Osteoblast (primary cell): ENCODE results near the gene SIRT5. TPM values are rescaled to one million over a fixed set of nuclear protein-coding genes. Genes with fewer than 3 reads are reported as not detected.
A peak's percentile ranks its signal among the peaks of the same experiment; 100 is the strongest.

ENCODE experiments used
- DNase-seq: peaks from one replicate; pipeline ENCODE4 v3.0.0; 2011; ENCODE audit warnings: low spot score, mixed read lengths; ENCODE audit not compliant: insufficient read length; ENCODE audit errors: missing footprints
- H2AFZ ChIP-seq: 2 replicates; pipeline ENCODE4 v1.6.0; 2011; ENCODE audit warnings: mild to moderate bottlenecking, low read length
- H3K27ac ChIP-seq: 2 replicates; pipeline ENCODE4 v1.5.1; 2011; ENCODE audit warnings: mild to moderate bottlenecking, low read depth, low read length, moderate library complexity
- H3K27me3 ChIP-seq: 2 replicates; pipeline ENCODE4 v1.6.0; 2012; ENCODE audit warnings: mild to moderate bottlenecking, control low read depth, inconsistent platforms, low read length, moderate library complexity; ENCODE audit not compliant: insufficient read depth
- H3K36me3 ChIP-seq: 2 replicates; pipeline ENCODE4 v1.5.1; 2011; ENCODE audit warnings: mild to moderate bottlenecking, low read length, control low read depth, moderate library complexity; ENCODE audit not compliant: insufficient read depth
- H3K4me1 ChIP-seq: 2 replicates; pipeline ENCODE4 v1.5.1; 2011; ENCODE audit warnings: mild to moderate bottlenecking, low read length, control low read depth, moderate library complexity; ENCODE audit not compliant: insufficient read depth
- H3K4me2 ChIP-seq: 2 replicates; pipeline ENCODE4 v1.6.0; 2011; ENCODE audit warnings: mild to moderate bottlenecking, low read length; ENCODE audit not compliant: insufficient read depth
- H3K4me3 ChIP-seq: fragments of 200-600 bp; sonication (generic); 3 replicates; pipeline ENCODE4 v1.5.1; 2012; ENCODE audit warnings: mild to moderate bottlenecking, low read length, inconsistent platforms; ENCODE audit not compliant: insufficient read depth
- H3K79me2 ChIP-seq: 2 replicates; pipeline ENCODE4 v1.6.0; 2012; ENCODE audit warnings: mild to moderate bottlenecking, low read length, control low read depth, inconsistent platforms; ENCODE audit not compliant: insufficient read depth
- H3K9me3 ChIP-seq: 2 replicates; pipeline ENCODE4 v1.5.1; 2011; ENCODE audit warnings: low read depth, low read length, control low read depth
- H4K20me1 ChIP-seq: 2 replicates; pipeline ENCODE4 v1.6.0; 2012; ENCODE audit warnings: mild to moderate bottlenecking, low read length, control low read depth; ENCODE audit not compliant: insufficient read depth
- total RNA-seq: library from RNA; depleted of rRNA; stranded (reverse); fragments of >200 nt; gene quantifications from 2 replicates; pipeline ENCODE4 v1.2.3, GENCODE V29; 2012
- TF ChIP-seq, protein P1 (sequence below): IDR thresholded peaks from 2 replicates; pipeline ENCODE4 v1.5.1; 2011; ENCODE audit warnings: mild to moderate bottlenecking, low read depth, low read length, moderate library complexity; ENCODE audit errors: extremely low read depth

Gene SIRT5
- total RNA-seq, 1 donor: 9.0 TPM

DNA sequence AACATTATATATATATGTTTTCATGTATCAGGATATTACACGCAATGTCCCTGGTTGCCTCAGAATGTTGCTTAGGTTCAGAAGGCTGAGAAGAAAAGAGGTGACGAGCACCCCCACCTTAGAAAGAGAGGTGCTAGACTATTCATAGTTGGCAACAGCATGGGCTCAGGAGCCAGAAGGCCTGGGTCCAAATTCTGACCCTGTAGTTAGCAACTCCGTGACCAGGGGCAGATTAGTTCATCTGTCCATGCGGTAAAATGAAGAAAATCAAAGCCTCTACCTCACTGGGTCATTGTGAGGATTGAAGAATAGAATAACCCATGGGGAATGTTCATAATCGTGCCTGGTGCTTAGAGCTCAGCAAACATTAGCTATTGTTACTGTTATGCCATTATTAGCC lies 5.4 kb upstream of the SIRT5 start:
- no peak overlapping the region for H3K27ac ChIP-seq
- no peaks in the 10 kb centered on the region for H3K9me3 ChIP-seq
- H2AFZ ChIP-seq: no peak overlapping the region
- H3K4me1 ChIP-seq: peaks cover 6% of the 10 kb centered on the region
- H3K36me3 ChIP-seq: no peaks in the 10 kb centered on the region
- DNase-seq: no peak
- no peaks in the 10 kb centered on the region for H3K27me3 ChIP-seq
- H3K4me2 ChIP-seq: no peak overlapping the region
- H3K4me3 ChIP-seq: no peak overlapping the region
- H3K79me2 ChIP-seq: no peaks in the 10 kb centered on the region
- H4K20me1 ChIP-seq: no peaks in the 10 kb centered on the region
- TF ChIP-seq, protein P1, sequence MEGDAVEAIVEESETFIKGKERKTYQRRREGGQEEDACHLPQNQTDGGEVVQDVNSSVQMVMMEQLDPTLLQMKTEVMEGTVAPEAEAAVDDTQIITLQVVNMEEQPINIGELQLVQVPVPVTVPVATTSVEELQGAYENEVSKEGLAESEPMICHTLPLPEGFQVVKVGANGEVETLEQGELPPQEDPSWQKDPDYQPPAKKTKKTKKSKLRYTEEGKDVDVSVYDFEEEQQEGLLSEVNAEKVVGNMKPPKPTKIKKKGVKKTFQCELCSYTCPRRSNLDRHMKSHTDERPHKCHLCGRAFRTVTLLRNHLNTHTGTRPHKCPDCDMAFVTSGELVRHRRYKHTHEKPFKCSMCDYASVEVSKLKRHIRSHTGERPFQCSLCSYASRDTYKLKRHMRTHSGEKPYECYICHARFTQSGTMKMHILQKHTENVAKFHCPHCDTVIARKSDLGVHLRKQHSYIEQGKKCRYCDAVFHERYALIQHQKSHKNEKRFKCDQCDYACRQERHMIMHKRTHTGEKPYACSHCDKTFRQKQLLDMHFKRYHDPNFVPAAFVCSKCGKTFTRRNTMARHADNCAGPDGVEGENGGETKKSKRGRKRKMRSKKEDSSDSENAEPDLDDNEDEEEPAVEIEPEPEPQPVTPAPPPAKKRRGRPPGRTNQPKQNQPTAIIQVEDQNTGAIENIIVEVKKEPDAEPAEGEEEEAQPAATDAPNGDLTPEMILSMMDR: no peak

DNA sequence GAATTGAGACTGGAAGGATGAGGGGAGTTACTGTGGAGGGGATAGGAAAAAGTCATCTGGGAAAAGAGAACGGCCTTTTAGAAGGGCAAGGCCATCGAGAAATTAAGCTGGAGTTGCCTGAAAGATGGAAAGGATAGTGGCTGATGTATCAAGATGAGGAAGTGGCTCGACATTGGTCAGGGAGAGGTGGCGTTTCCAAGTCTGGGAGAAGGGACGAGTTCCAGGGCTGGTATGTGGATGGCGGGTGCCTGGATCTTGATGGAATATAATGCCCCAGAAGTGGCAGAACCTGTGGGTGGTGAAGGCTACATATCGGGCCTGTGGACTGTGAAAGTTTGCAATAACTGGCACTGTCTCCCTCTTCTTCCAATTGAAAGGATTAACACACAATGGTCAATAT lies 2.2 kb upstream of the SIRT5 start:
- TF ChIP-seq, protein P1: no peak
- no peak overlapping the region for H3K27ac ChIP-seq
- H3K27me3 ChIP-seq: no peaks in the 10 kb centered on the region
- H3K36me3 ChIP-seq: no peaks in the 10 kb centered on the region
- peaks cover 6% of the 10 kb centered on the region for H3K4me1 ChIP-seq
- H3K4me3 ChIP-seq: no peak overlapping the region
- no peak overlapping the region for H3K4me2 ChIP-seq
- H4K20me1 ChIP-seq: peaks cover 4% of the 10 kb centered on the region
- DNase-seq: no peak
- no peak overlapping the region for H2AFZ ChIP-seq
- H3K9me3 ChIP-seq: no peaks in the 10 kb centered on the region
- H3K79me2 ChIP-seq: peaks cover 11% of the 10 kb centered on the region

DNA sequence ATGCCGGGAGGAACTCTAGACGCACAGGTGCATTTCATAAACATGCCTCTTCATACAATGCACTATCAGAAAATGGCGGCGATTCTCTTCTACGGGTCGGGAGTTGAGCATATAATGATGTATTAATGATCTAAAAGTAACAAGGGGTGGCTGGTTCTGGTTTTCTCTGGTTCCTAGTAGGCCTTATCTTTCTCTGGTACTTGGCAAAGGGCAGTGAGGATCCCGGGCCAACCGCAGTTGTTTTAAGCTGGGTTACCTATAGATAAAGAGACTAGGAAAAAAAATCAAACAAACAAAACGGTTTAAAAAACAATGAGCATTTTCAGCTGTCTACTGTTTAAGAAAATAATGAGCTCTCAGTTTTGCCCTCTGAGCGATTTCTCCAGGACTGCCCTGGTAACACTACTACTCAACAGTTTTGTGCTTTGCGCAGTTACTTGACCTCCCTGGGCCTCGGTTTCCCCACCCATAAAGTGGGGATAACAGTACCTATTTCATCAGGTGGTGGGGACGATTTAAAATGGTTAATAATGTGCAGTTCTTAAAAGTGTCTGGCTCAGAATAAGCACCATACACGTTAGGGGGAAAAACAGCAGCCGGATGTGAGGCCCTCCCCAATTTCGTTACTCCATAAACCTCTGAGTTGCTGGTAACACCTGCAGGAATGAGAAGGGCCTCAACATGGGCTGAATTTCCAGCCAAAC lies 1.3 kb upstream of the SIRT5 start:
- H3K27ac ChIP-seq: peak overlapping the region; percentile 84

DNA sequence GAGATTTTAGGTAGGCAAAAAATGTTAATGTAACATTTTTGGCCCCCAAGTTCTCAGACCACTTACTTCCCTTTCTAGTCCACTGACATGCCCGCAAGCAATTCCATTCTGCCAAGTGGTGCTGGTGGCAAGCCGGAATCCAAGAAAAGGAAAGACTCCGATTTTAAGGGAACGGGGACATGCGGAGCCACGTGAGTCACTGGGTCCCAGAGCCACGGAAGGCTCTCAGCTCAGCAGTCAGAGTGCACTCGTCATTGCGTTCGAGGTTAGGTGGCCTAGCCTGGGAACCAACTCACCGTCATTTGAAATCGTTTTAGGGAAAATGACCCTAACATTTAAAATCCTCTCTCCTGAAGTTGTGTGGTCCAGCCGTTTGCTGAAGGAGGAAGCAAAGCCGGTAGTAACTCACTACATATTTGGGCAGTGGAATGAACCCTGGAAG lies 711 bp upstream of the SIRT5 start:
- H3K79me2 ChIP-seq: peaks cover 11% of the 10 kb centered on the region
- H3K27ac ChIP-seq: peak overlapping the region; percentile 84
- H4K20me1 ChIP-seq: peaks cover 4% of the 10 kb centered on the region
- H3K4me3 ChIP-seq: peak overlapping the region; percentile 90
- TF ChIP-seq, protein P1: no peak
- no peaks in the 10 kb centered on the region for H3K27me3 ChIP-seq
- H3K36me3 ChIP-seq: no peaks in the 10 kb centered on the region
- H3K4me1 ChIP-seq: peaks cover 6% of the 10 kb centered on the region
- H3K4me2 ChIP-seq: peak overlapping the region; percentile 95
- DNase-seq: peak; percentile 77
- H3K9me3 ChIP-seq: no peaks in the 10 kb centered on the region
- peak overlapping the region; percentile 88 for H2AFZ ChIP-seq

More for the DNA sequence above, 1.3 kb upstream of the SIRT5 start:
- Histone ChIP-seq H3K4me2 (peak overlapping the region; percentile 95), H2AFZ (peak overlapping the region; percentile 88), H3K4me1 (peaks cover 6% of the 10 kb centered on the region), H4K20me1 (peaks cover 4% of the 10 kb centered on the region), H3K4me3 (peak overlapping the region; percentile 90), H3K36me3 (no peaks in the 10 kb centered on the region), H3K27me3 (no peaks in the 10 kb centered on the region), H3K9me3 (no peaks in the 10 kb centered on the region), H3K79me2 (peaks cover 11% of the 10 kb centered on the region)
- DNase-seq: no peak
- TF ChIP-seq, protein P1: no peak
